Small intestine (tissue), 7 donors: ENCODE results near the gene TMC5. TPM values are rescaled to one million over a fixed set of nuclear protein-coding genes. Genes with fewer than 3 reads are reported as not detected.

Experiments used
- DNase-seq, 2 donors: peaks; one replicate each; pipeline versions ENCODE4 v3.0.0 to v3.0.0-alpha.2; 2013
- FAIRE-seq: peaks from 2 replicates; lab custom pipeline; 2012; peaks lifted over from hg19 to GRCh38; lab: Jason Lieb, UNC
- H3K27ac ChIP-seq, 3 donors: one replicate each; pipeline ENCODE4 v1.5.1; 2013; ENCODE audit warnings: low read length in 2 of 3, mild to moderate bottlenecking in 2 of 3, control low read depth in 1 of 3, inconsistent platforms in 1 of 3, low read depth in 1 of 3, moderate library complexity in 1 of 3
- H3K27me3 ChIP-seq, 3 donors: one replicate each; pipeline ENCODE4 v1.6.1; 2013; ENCODE audit warnings: low read length in 3 of 3, inconsistent platforms in 1 of 3; ENCODE audit not compliant: control insufficient read depth in 3 of 3, insufficient read depth in 3 of 3
- H3K36me3 ChIP-seq, 3 donors: one replicate each; pipeline ENCODE4 v1.6.1; 2013; ENCODE audit warnings: low read length in 3 of 3, inconsistent platforms in 1 of 3, low read depth in 1 of 3, mild to moderate bottlenecking in 1 of 3, moderate library complexity in 1 of 3; ENCODE audit not compliant: control insufficient read depth in 3 of 3, insufficient read depth in 2 of 3
- H3K4me1 ChIP-seq, 3 donors: one replicate each; pipeline ENCODE4 v1.6.1; 2013; ENCODE audit warnings: low read length in 2 of 3, inconsistent platforms in 1 of 3, low read depth in 1 of 3, mild to moderate bottlenecking in 1 of 3, moderate library complexity in 1 of 3; ENCODE audit not compliant: control insufficient read depth in 3 of 3, insufficient read depth in 2 of 3
- H3K4me3 ChIP-seq, 3 donors: one replicate each; pipeline ENCODE4 v1.5.1; 2013; ENCODE audit warnings: low read length in 3 of 3, control low read depth in 1 of 3, inconsistent platforms in 1 of 3, low read depth in 1 of 3, mild to moderate bottlenecking in 1 of 3, moderate library complexity in 1 of 3
- H3K9me3 ChIP-seq, 2 donors: one replicate each; pipeline ENCODE4 v1.6.1; 2013; ENCODE audit warnings: low read depth in 1 of 2, low read length in 1 of 2; ENCODE audit not compliant: control insufficient read depth in 2 of 2, insufficient read depth in 1 of 2
- WGBS, 3 donors: extraction: QIAGEN DNeasy Blood & Tissue Kit; methylation state at CpG; one replicate each; pipeline ENCODE4 v1.1.7; 2013; 5-methylcytosine and 5-hydroxymethylcytosine counted together
- polyA plus RNA-seq, 4 donors: library from polyadenylated mRNA; stranded (reverse) in 3 of 4; unstranded in 1 of 4; fragments of 200-250 nt in 3 of 4; fragments of 120-200 nt in 1 of 4; gene quantifications; one replicate each; pipeline versions ENCODE4 v1.2.1 to v1.2.3, GENCODE V29; 2013
- donor health status: healthy with polysubstance abuse.
- donor health status: control.
- donor health status: control.
- donor health status: Bipolar disorder and iron deficiency.
- donor health status: healthy.

TMC5 gene
- polyA plus RNA-seq, 4 donors: 35.2 to 91.6 (median 72.2) TPM

DNA sequence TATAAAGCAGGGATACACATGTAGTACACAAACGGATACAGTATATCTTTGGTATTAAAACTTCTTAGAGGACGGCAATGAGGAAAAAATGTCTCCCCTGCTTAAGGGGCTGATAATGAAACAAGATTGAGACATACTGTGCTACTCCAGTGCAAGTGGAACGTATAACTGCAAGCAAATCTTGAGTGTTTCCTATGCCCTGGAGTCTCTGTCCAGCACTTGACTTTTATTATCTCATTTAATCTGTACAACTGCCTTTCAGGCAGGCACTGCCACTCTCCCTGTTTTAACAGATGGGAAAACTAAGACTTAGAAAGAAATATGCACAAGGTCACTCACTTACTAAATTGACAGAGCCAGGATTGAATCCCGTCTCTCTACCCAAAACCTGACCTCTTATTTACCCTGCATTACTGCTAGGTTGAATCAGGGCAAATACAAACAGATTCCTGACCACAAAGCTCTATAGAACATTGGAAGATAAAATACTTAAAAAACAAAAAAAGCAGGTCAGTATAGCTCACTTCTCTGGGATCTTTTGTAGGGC is 28.7 kb downstream of the TMC5 start:
- WGBS, 3 donors: 79 to 88% (median 87%) methylated on average over 4 of the region's 4 CpGs
- H3K9me3 ChIP-seq: peaks cover 0 to 4% of the 10 kb centered on the region in 2 donors
- no peaks in the 10 kb centered on the region for H3K27me3 ChIP-seq
- peaks cover 10 to 53% (median 21%) of the 10 kb centered on the region in 3 donors for H3K36me3 ChIP-seq
- H3K27ac ChIP-seq: no peak overlapping the region
- H3K4me3 ChIP-seq: no peak overlapping the region
- FAIRE-seq (no peak), DNase-seq (no peak)
- H3K4me1 ChIP-seq: no peaks in the 10 kb centered on the region

DNA sequence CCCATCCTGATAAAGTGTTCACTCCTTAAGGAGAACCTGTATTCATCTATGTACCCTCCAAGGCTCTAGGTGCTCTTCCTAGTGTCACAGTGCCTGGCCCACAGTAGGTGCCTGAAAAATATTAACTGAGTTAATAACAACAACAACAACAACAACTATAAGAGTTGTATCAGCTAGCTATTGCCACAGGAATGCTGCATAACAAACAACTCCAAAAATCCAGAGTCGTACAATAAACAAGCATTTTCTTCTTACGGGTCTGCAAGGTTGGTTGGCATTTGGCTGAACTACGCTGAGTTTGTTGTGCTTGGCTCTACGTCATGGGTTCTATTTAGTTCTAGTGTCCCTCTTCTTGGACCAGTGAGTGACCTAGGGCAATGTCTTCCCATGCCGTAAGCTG is 29.2 kb downstream of the TMC5 start:
- Histone ChIP-seq H3K4me3 (no peak overlapping the region), H3K36me3 (peaks cover 10 to 50% (median 22%) of the 10 kb centered on the region in 3 donors), H3K27me3 (no peaks in the 10 kb centered on the region), H3K9me3 (peaks cover 0 to 4% of the 10 kb centered on the region in 2 donors), H3K4me1 (no peaks in the 10 kb centered on the region), H3K27ac (no peak overlapping the region)
- DNase-seq (no peak), FAIRE-seq (no peak)
- WGBS, 3 donors: 95 to 98% (median 96%) methylated on average over 5 of the region's 5 CpGs

DNA sequence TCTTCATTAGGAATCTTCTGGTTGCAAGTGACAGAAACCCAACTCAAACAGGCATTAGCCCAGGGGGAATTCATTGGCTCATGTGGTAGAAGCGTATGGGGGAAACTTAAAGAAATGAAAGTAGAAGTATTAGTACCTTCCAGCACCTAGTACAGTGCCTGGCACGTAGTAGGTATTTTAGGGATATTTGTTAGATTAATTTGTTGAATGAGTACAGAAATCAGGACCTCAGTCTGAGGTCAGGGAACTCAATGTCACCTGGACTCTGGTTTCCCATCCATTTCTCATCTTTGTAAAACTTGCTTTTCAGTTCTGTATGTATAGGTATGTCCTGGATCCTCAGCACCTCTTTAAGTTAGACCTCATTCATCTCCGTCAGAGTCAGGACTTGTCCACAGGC is 32.5 kb downstream of the TMC5 start:
- 82 to 86% (median 85%) methylated on average over 3 of the region's 3 CpGs for WGBS, 3 donors
- Histone ChIP-seq H3K27ac (no peak overlapping the region), H3K27me3 (no peaks in the 10 kb centered on the region), H3K9me3 (peaks cover 0 to 4% of the 10 kb centered on the region in 2 donors), H3K4me1 (no peaks in the 10 kb centered on the region), H3K36me3 (peaks cover 9 to 50% (median 21%) of the 10 kb centered on the region in 3 donors), H3K4me3 (no peak overlapping the region)
- DNase-seq (no peak), FAIRE-seq (no peak)

DNA sequence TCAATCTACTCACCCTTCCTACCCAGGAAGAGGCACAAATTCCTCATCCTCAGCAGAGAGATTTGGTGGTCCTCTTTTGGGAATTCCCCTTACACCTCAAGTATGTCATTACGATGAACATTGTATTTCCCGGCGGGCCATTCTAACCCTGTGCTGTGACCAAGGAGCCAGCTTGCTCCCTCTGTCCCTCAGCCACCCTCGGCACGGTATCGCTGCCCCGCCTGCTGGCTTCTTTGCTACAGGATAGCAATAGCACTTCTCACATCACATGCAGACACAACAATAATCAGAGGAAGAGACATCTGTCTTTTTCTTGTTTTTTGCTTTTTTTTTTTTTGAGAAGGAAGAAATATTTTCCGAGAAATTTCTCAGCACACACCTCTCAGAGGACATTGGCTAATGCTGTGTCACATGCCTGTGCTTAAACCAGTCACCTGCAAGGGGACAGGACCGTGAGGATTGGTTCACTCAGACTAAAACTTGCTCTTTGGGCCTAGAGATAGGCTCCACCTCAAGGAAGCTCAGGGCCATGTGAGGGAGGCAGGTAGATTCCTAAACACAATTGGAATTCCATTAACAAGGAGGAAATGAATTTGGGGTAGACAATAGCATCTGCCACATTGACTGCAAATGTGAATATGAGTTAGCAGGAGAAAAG is 41.2 kb downstream of the TMC5 start:
- Histone ChIP-seq H3K27me3 (no peaks in the 10 kb centered on the region), H3K4me1 (no peaks in the 10 kb centered on the region), H3K36me3 (peaks cover 2 to 49% (median 22%) of the 10 kb centered on the region in 3 donors), H3K27ac (no peak overlapping the region), H3K4me3 (no peak overlapping the region), H3K9me3 (no peaks in the 10 kb centered on the region)
- DNase-seq (no peak), FAIRE-seq (no peak)
- 81 to 91% (median 84%) methylated on average over 9 of the region's 9 CpGs for WGBS, 3 donors

DNA sequence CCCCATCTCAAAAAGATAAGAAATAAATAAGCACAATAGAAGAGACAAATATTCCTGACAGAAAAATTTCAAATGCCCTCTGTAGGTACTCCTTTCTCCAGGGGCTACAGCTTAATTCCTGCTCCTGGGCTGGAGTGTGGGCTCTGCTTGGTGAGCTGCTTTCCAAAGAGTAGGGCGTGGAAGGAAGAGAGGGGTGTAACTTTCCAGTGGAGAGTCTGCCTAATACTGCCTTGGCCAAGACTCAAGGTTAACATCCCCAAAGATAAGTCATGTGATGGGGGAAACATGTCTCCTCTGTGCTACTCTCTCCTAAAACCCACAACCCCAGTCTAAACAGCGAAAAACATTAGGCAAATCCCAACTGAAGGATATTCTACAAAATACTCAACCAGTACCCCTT is 42.7 kb downstream of the TMC5 start:
- Histone ChIP-seq H3K27ac (no peak overlapping the region), H3K4me1 (no peaks in the 10 kb centered on the region), H3K9me3 (no peaks in the 10 kb centered on the region), H3K36me3 (peaks cover 2 to 49% (median 25%) of the 10 kb centered on the region in 3 donors), H3K4me3 (no peak overlapping the region), H3K27me3 (no peaks in the 10 kb centered on the region)
- WGBS, 3 donors: 92 to 97% (median 94%) methylated on average over 2 of the region's 2 CpGs
- DNase-seq (no peak), FAIRE-seq (no peak)

DNA sequence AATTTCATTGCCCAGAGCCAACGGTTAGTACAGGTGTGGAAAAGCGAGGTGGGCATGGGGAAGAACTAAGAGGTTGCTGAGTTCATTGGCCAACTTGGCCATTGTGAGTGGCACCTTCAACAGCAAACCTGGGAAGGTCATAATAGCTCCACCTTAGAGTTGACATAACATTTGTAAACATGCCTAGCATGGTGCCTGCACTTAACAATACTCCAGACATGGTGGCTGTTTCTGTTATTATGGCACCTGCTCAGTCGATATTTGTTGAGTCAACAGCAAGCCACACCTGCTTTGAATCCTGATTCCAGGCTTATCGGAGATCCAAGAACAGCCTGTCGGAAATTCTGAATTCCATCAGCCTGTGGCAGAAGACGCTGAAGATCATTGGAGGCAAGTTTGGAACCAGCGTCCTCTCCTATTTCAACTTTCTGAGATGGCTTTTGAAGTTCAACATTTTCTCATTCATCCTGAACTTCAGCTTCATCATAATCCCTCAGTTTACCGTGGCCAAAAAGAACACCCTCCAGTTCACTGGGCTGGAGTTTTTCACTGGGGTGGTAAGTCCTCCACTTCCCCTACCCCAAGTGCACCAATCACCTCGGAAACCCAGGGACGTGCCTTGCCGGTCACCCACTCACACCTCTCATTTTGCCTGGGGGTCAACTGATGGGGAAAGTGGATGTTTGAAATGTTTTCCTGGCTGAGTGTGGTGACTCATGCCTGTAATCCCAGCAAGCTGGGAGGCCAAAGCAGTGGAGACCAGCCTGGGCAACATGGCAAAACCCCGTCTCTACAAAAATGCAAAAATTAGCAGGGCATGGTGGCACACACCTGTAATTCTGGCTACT is 46.0 kb downstream of the TMC5 start:
- Histone ChIP-seq H3K27ac (no peak overlapping the region), H3K4me3 (no peak overlapping the region), H3K9me3 (no peaks in the 10 kb centered on the region), H3K4me1 (no peaks in the 10 kb centered on the region), H3K36me3 (peaks cover 2 to 61% (median 28%) of the 10 kb centered on the region in 3 donors), H3K27me3 (no peaks in the 10 kb centered on the region)
- DNase-seq (peak; percentile 15 to 50), FAIRE-seq (no peak)
- 83 to 87% (median 85%) methylated on average over 12 of the region's 12 CpGs for WGBS, 3 donors

DNA sequence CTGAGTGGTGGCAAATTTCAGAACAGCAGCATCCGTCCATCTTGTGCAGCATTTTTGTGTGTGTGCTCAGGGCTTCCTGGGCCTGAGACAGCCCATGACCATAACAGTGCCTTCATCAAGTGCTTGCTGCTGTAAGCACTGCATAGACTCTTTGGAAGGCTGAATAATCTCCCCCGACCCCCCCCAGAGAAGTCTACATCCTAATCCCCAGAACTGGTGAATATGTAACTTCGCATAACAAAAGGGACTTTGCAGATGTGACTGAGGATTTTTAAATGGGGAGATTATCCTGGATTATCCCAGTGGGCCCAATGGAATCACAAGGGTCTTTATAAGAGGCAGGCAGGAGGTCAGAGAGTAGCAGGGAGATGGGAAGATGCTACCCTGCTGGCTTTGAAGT is 50.6 kb downstream of the TMC5 start:
- WGBS, 3 donors: 84 to 93% (median 85%) methylated on average over 3 of the region's 3 CpGs
- H3K27me3 ChIP-seq: no peaks in the 10 kb centered on the region
- DNase-seq (no peak), FAIRE-seq (no peak)
- no peaks in the 10 kb centered on the region for H3K4me1 ChIP-seq
- H3K9me3 ChIP-seq: no peaks in the 10 kb centered on the region
- H3K36me3 ChIP-seq: peaks cover 7 to 71% (median 19%) of the 10 kb centered on the region in 3 donors
- H3K4me3 ChIP-seq: no peak overlapping the region
- H3K27ac ChIP-seq: no peak overlapping the region

DNA sequence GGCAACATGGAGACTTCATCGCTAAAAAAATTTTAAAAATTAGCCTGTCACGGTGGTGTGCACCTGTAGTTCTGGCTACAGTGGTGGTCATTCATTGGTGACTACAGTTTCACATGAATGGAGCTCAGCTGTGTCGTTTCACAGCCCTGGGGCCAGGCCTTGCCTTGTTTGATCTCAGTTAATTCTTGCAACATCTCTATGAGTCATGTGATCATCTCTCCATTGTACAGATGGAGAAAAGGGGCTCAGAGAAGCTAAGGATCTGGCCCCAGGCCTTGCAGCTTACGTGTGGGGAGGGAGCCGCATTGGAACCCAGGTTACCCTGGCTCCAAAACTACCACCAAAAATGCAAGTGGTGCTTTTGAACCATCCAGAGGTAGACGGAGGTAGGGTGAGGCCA is 54.8 kb downstream of the TMC5 start:
- no peaks in the 10 kb centered on the region for H3K27me3 ChIP-seq
- H3K4me1 ChIP-seq: no peaks in the 10 kb centered on the region
- peaks cover 9 to 73% (median 12%) of the 10 kb centered on the region in 3 donors for H3K36me3 ChIP-seq
- DNase-seq (no peak), FAIRE-seq (no peak)
- no peak overlapping the region for H3K4me3 ChIP-seq
- no peaks in the 10 kb centered on the region for H3K9me3 ChIP-seq
- no peak overlapping the region for H3K27ac ChIP-seq
- WGBS, 3 donors: 79 to 89% (median 82%) methylated on average over 6 of the region's 6 CpGs
